ENCODE results near the gene CLDN6. TPM values are rescaled to one million over a fixed set of nuclear protein-coding genes. Genes with fewer than 3 reads are reported as not detected.
A peak's percentile ranks its signal among the peaks of the same experiment; 100 is the strongest.

Gene CLDN6
- total RNA-seq, 1 experiment from 2014 or later: 743 TPM

DNA sequence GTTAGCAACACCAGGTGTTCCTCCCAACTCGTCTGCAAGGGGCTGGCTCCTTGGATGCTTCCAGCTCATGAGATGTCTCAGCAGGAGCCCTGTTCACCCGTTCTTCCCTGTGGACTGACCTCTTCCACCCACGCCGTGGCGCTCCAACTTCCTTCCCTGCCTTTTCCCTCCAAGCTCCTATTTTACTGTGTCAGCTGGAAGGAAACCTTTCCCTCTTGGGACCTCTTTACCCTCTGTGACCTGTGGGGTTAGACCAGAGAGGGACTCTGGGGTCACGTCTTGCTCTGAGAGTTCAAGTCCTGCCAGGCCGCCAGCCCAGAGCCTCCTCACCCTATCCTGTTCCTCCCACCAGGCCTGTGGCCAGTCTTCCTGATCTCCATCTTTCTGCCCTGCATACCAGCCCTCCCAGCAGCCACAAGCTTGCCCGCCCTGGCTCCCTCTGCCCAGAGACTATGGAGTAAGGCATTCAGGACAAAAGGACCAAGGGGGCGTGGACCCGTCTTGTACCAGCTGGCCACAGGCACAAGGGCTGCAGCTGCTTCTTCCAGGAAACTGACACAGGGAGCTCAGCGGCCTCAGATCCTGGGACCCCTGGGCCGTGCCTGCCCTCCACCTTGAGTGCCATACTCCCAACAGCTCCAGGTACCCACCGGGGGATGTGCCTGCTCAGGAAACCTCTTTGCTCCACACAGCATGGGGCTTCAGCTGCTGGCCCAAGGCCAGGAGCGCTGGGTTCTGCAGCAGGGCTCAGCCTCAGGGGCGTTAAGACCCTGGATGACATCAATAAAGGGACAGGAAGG, 45.8 kb downstream of the CLDN6 start:
- no peaks in the 10 kb centered on the region for H3K79me2 ChIP-seq (ENCODE audit: insufficient read depth, low read length)
- TF ChIP-seq, protein P1, sequence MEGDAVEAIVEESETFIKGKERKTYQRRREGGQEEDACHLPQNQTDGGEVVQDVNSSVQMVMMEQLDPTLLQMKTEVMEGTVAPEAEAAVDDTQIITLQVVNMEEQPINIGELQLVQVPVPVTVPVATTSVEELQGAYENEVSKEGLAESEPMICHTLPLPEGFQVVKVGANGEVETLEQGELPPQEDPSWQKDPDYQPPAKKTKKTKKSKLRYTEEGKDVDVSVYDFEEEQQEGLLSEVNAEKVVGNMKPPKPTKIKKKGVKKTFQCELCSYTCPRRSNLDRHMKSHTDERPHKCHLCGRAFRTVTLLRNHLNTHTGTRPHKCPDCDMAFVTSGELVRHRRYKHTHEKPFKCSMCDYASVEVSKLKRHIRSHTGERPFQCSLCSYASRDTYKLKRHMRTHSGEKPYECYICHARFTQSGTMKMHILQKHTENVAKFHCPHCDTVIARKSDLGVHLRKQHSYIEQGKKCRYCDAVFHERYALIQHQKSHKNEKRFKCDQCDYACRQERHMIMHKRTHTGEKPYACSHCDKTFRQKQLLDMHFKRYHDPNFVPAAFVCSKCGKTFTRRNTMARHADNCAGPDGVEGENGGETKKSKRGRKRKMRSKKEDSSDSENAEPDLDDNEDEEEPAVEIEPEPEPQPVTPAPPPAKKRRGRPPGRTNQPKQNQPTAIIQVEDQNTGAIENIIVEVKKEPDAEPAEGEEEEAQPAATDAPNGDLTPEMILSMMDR (conservative IDR thresholded peaks at IDR 0.05): no peak
- no peak overlapping the region for H4K91ac ChIP-seq (ENCODE audit: insufficient read length, low read depth, low read length)
- DNase-seq: no peak
- no peaks in the 10 kb centered on the region for H3K9me3 ChIP-seq (ENCODE audit: control insufficient read depth, low read depth, low read length)
- no CpG with 5 or more reads among the region's 15 CpGs for WGBS (ENCODE audit: extremely low coverage, insufficient read length, low lambda C conversion rate)
- H3K36me3 Mint-ChIP-seq (ENCODE audit: insufficient read depth in 1 of 3, low read depth in 3 of 3): peaks cover 6 to 41% (median 32%) of the 10 kb centered on the region in 3 experiments; a peak in 6 of 7 replicates
- H4K20me1 ChIP-seq (ENCODE audit: control insufficient read depth, insufficient read depth, insufficient read length): peaks cover 3% of the 10 kb centered on the region
- no peaks in the 10 kb centered on the region for H3K4me1 ChIP-seq (ENCODE audit: insufficient read depth, low read length)
- peaks cover 18 to 21% of the 10 kb centered on the region in 2 experiments for H3K4me1 Mint-ChIP-seq
- H3T11ph ChIP-seq (ENCODE audit: low read length): no peak overlapping the region
- no peak overlapping the region for H2BK15ac ChIP-seq (ENCODE audit: low read depth, low read length)
- no peak overlapping the region for H2BK12ac ChIP-seq (ENCODE audit: insufficient read length, low read depth, low read length)
- no peak overlapping the region for H3K27ac ChIP-seq (ENCODE audit: insufficient read length, low read depth, low read length)
- H2BK20ac ChIP-seq (ENCODE audit: low read depth, low read length, poor library complexity, severe bottlenecking): no peak overlapping the region
- H3K56ac ChIP-seq (ENCODE audit: insufficient read length, low read depth, low read length): no peak overlapping the region
- H3K27me3 ChIP-seq (ENCODE audit: insufficient read depth, low read length): no peaks in the 10 kb centered on the region
- no peak overlapping the region for H2AFZ ChIP-seq (ENCODE audit: low read length)
- peak overlapping the region in 2 of 3 experiments; percentile 62 to 73; a peak in 3 of 7 replicates for H3K27ac Mint-ChIP-seq
- H4K8ac ChIP-seq (replicated peaks; ENCODE audit: insufficient read length, low read depth, low read length): no peak overlapping the region
- H4K5ac ChIP-seq (ENCODE audit: insufficient read length, low read depth, low read length): no peak overlapping the region
- H3K23me2 ChIP-seq (ENCODE audit: insufficient read length, low read depth, low read length, poor library complexity, severe bottlenecking): peaks cover 6% of the 10 kb centered on the region
- H3K79me1 ChIP-seq (ENCODE audit: insufficient read depth, low read depth, low read length, poor library complexity, severe bottlenecking): no peaks in the 10 kb centered on the region
- H3K14ac ChIP-seq (ENCODE audit: insufficient read depth, low read length): no peak overlapping the region
- no peak overlapping the region for H3K23ac ChIP-seq (ENCODE audit: insufficient read length, low read depth, low read length)
- no peak overlapping the region for H3K4ac ChIP-seq (ENCODE audit: low read depth, low read length)
- H2BK120ac ChIP-seq (ENCODE audit: low read depth, low read length, poor library complexity, severe bottlenecking): no peak overlapping the region
- H2AK5ac ChIP-seq (ENCODE audit: insufficient read length, low read length): no peak overlapping the region
- H3K9me3 Mint-ChIP-seq: no peaks in the 10 kb centered on the region
- no peak overlapping the region for H3K4me2 ChIP-seq (ENCODE audit: insufficient read depth, insufficient read length, low read length)
- H3K9ac ChIP-seq (ENCODE audit: extremely low read depth, insufficient read length, low read length): no peak overlapping the region
- H2BK5ac ChIP-seq (ENCODE audit: insufficient read length, low read length): no peak overlapping the region
- H3K18ac ChIP-seq (ENCODE audit: insufficient read length, low read depth, low read length): no peak overlapping the region
- peak overlapping the region in 1 of 2 experiments; percentile 21; a peak in 2 of 5 replicates for H3K4me3 Mint-ChIP-seq
- peaks cover 12% of the 10 kb centered on the region for H3K27me3 Mint-ChIP-seq (ENCODE audit: low read depth)

Measured in H9 (cell line).